PC-3 (cell line): ENCODE measurements around the gene FGG. TPM values are rescaled to one million over a fixed set of nuclear protein-coding genes. Genes with fewer than 3 reads are reported as not detected.
A peak's percentile ranks its signal among the peaks of the same experiment; 100 is the strongest.

ENCODE experiments used
- ATAC-seq: fragments of 200-7000 bp; cut with Tn5 transposase; 2 replicates; pipeline ENCODE4 v1.9.1; 2020; ENCODE audit warnings: mild to moderate bottlenecking, moderate library complexity
- BruUV-seq: library from RNA; stranded (reverse); fragments of 400-500 nt; replicated peaks from 2 replicates; lab custom pipeline; 2021; lab: Mats Ljungman, UMichigan
- CTCF ChIA-PET: fragments of 300-600 bp; sonication (Branson Sonifier 250); formaldehyde crosslinking; loops from one replicate; lab custom pipeline; 2022; ENCODE audit warnings: antibody characterized with exemption; lab: Charles Lee
- POLR2A ChIA-PET: fragments of 300-600 bp; sonication (Branson Sonifier 250); formaldehyde crosslinking; loops from one replicate; lab custom pipeline; 2022; ENCODE audit warnings: antibody characterized with exemption; ENCODE audit not compliant: unreplicated experiment; lab: Charles Lee
- DNase-seq: peaks from one replicate; pipeline ENCODE4 v3.0.0-alpha.2; 2015
- H2AFZ ChIP-seq: fragments of 300-600 bp; sonication (generic); 2 replicates; pipeline ENCODE4 v1.6.0; 2016; ENCODE audit warnings: antibody characterized with exemption, low read length
- H3F3A ChIP-seq: fragments of 300-600 bp; sonication (generic); one replicate; pipeline ENCODE4 v1.6.0; 2017; ENCODE audit warnings: antibody characterized with exemption, low read length, control low read depth, mild to moderate bottlenecking; ENCODE audit not compliant: unreplicated experiment
- H3K27ac ChIP-seq: fragments of 300-600 bp; sonication (generic); 2 replicates; pipeline ENCODE4 v1.5.1; 2016; ENCODE audit warnings: mild to moderate bottlenecking, low read length
- H3K27me3 ChIP-seq: fragments of 300-600 bp; sonication (generic); 2 replicates; pipeline ENCODE4 v1.6.1; 2016; ENCODE audit warnings: low read length, mixed read lengths
- H3K36me3 ChIP-seq: fragments of 300-600 bp; sonication (generic); 2 replicates; pipeline ENCODE4 v1.6.1; 2016; ENCODE audit warnings: low read depth, mixed run types, low read length, mixed read lengths
- H3K4me1 ChIP-seq: fragments of 300-600 bp; sonication (generic); 2 replicates; pipeline ENCODE4 v1.5.1; 2016; ENCODE audit warnings: low read length; ENCODE audit not compliant: insufficient read depth
- H3K4me2 ChIP-seq: fragments of 300-600 bp; sonication (generic); 2 replicates; pipeline ENCODE4 v1.6.0; 2016; ENCODE audit warnings: low read length
- H3K4me3 ChIP-seq: fragments of 300-600 bp; sonication (generic); 2 replicates; pipeline ENCODE4 v1.5.1; 2016; ENCODE audit warnings: mild to moderate bottlenecking, low read length, mixed read lengths
- H3K79me2 ChIP-seq: fragments of 300-600 bp; sonication (generic); 2 replicates; pipeline ENCODE4 v1.6.1; 2017; ENCODE audit warnings: low read length, mixed read lengths
- H3K9ac ChIP-seq: fragments of 300-600 bp; sonication (generic); 2 replicates; pipeline ENCODE4 v1.6.0; 2016; ENCODE audit warnings: mild to moderate bottlenecking, low read length
- H3K9me2 ChIP-seq: fragments of 300-600 bp; sonication (generic); replicated peaks from 2 replicates; pipeline ENCODE4 v1.6.1; 2016; ENCODE audit warnings: mixed run types, low read length, mixed read lengths
- H3K9me3 ChIP-seq: fragments of 300-600 bp; sonication (generic); 2 replicates; pipeline ENCODE4 v1.6.1; 2016; ENCODE audit warnings: low read length, mixed read lengths
- H4K20me1 ChIP-seq: fragments of 300-600 bp; sonication (generic); 2 replicates; pipeline ENCODE4 v1.6.1; 2016; ENCODE audit warnings: low read length, mixed read lengths
- EZH2 ChIP-seq: fragments of 300-600 bp; sonication (generic); IDR thresholded peaks from one replicate; pipeline ENCODE4 v1.6.1; 2017; ENCODE audit warnings: antibody characterized with exemption, mild to moderate bottlenecking, low read length; ENCODE audit not compliant: unreplicated experiment
- EZH2phosphoT487 ChIP-seq: fragments of 300-600 bp; sonication (generic); IDR thresholded peaks from 2 replicates; pipeline ENCODE4 v1.6.1; 2018; ENCODE audit warnings: mild to moderate bottlenecking, antibody characterized with exemption, low read length, borderline replicate concordance
- intact Hi-C: fragments of 100-400 bp; cut with micrococcal nuclease; formaldehyde crosslinking; loops from 2 replicates; pipeline ENCODE4 v1.9.0; 2023
- total RNA-seq: library from RNA; depleted of rRNA; stranded (reverse); fragments of >200 nt; gene quantifications from 2 replicates; pipeline ENCODE4 v1.2.3, GENCODE V29; 2014
- TF ChIP-seq, protein P1 (sequence below): fragments of 300-600 bp; sonication (generic); conservative IDR thresholded peaks from 2 replicates; pipeline ENCODE4 v1.5.1; 2017; ENCODE audit warnings: antibody characterized with exemption, low read depth, mild to moderate bottlenecking, low read length

FGG gene
- total RNA-seq, 1 experiment from 2014 or later: not detected

DNA sequence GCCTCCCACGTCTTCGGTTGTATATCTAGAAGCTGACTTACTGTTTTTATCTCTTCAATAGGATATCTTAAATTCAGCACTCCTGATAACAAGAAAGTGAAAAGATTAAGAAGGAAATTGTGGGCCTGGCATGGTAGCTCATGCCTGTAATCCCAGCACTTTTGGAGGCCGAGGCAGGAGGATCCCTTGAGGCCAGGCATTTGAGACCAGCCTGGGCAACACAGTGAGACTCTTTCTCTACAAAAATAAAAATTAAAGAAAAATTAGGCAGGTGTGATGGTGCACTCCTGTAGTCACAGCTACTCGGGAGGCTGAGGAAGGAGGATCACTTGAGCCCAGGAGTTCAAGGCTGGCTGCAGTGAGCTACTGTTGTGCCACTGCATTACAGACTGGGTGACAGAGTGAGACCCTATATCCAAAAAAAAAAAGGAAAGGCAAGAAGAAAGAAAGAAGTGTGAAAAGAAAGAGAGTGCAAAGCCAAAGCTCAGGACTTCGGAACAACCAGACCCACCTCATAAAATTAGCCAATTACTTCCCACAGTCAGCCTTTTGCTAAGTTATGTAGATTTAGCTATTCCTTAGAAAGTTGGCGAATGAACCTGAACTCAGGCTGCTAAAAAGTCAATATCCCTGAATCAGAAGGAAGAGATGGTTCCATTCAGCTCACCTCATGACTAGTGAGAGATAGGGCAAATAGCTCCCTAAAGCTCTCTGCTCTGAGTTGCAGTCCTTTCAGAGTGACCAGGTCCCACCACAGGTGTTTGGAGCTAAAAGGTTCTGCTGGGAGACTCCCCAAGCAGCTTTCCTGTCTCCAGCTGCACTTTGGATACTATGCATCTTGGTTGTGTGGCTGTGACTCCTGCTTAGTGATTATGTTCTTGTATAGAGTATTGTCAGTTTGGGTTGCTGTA, 9.2 kb downstream of the FGG start:
- Histone ChIP-seq H3F3A (no peaks in the 10 kb centered on the region), H3K4me1 (peaks cover 30% of the 10 kb centered on the region), H3K27me3 (no peaks in the 10 kb centered on the region), H2AFZ (no peak overlapping the region), H3K4me3 (no peak overlapping the region), H3K9ac (no peak overlapping the region), H3K9me2 (no peaks in the 10 kb centered on the region), H3K9me3 (no peaks in the 10 kb centered on the region), H3K79me2 (no peaks in the 10 kb centered on the region), H3K36me3 (no peaks in the 10 kb centered on the region), H3K4me2 (no peak overlapping the region), H3K27ac (no peak overlapping the region), H4K20me1 (no peaks in the 10 kb centered on the region)
- intact Hi-C loops: no loop called here
- no peak for ATAC-seq
- no TSS peak for BruUV-seq
- ChIA-PET CTCF (no interaction called here), POLR2A (no interaction called here)
- TF ChIP-seq, protein P1, sequence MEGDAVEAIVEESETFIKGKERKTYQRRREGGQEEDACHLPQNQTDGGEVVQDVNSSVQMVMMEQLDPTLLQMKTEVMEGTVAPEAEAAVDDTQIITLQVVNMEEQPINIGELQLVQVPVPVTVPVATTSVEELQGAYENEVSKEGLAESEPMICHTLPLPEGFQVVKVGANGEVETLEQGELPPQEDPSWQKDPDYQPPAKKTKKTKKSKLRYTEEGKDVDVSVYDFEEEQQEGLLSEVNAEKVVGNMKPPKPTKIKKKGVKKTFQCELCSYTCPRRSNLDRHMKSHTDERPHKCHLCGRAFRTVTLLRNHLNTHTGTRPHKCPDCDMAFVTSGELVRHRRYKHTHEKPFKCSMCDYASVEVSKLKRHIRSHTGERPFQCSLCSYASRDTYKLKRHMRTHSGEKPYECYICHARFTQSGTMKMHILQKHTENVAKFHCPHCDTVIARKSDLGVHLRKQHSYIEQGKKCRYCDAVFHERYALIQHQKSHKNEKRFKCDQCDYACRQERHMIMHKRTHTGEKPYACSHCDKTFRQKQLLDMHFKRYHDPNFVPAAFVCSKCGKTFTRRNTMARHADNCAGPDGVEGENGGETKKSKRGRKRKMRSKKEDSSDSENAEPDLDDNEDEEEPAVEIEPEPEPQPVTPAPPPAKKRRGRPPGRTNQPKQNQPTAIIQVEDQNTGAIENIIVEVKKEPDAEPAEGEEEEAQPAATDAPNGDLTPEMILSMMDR: no peak
- TF ChIP-seq EZH2phosphoT487 (no peak), EZH2 (no peak)
- DNase-seq: no peak

DNA sequence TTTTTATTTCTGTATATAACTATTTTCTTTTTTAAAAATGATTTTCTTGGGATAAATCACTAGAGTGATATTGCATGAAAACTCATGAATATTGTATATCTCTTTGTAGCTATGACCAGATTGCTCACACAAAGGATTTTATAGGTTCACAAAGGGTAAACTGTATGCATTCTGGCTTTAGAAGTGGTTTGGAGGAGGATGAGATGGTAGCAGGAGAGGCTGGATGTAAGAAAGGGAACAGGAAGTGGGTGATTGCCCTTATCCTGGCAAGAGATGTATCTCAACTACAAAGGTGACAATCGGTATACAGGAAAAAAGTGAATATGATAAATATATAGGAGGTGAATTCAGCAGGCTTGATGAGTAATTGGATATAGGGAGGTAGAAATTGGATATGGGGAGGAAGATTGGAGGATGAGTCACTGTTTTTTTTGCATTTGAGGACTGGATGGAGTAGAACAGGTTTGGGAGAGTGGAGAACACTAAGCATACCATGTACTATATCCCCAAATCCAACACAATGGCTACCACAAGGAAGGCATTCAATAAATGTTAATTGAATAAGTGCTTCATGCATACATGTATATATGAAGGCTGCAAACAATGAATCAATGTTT, 9.9 kb downstream of the FGG start:
- DNase-seq (peak; percentile 81), ATAC-seq (peak; percentile 92)
- Histone ChIP-seq H3K4me1 (peaks cover 30% of the 10 kb centered on the region), H3K4me2 (0 out of 2 replicates have a peak overlapping the region, but pooled peaks have one; percentile 25), H3K9me3 (no peaks in the 10 kb centered on the region), H3K9ac (no peak overlapping the region), H3K36me3 (no peaks in the 10 kb centered on the region), H3K9me2 (no peaks in the 10 kb centered on the region), H3F3A (no peaks in the 10 kb centered on the region), H2AFZ (no peak overlapping the region), H3K79me2 (no peaks in the 10 kb centered on the region), H4K20me1 (no peaks in the 10 kb centered on the region), H3K4me3 (no peak overlapping the region), H3K27ac (peak overlapping the region; percentile 44; the same call in 1 of the 2 replicates), H3K27me3 (no peaks in the 10 kb centered on the region)
- ChIA-PET POLR2A (no interaction called here), CTCF (no interaction called here)
- intact Hi-C loops: no loop called here
- TF ChIP-seq EZH2phosphoT487: no peak
- TF ChIP-seq EZH2: no peak
- TF ChIP-seq, protein P1: no peak
- BruUV-seq: no TSS peak
